Right atrium auricular region (tissue), 2 donors: ENCODE results near the gene ALG12. TPM values are rescaled to one million over a fixed set of nuclear protein-coding genes. Genes with fewer than 3 reads are reported as not detected.
A peak's percentile ranks its signal among the peaks of the same experiment; 100 is the strongest.

Source experiments
- DNase-seq: peaks from one replicate; pipeline ENCODE4 v3.0.0-alpha.2; 2019; ENCODE audit warnings: low spot score
- H3K27ac ChIP-seq, 2 donors: fragments of 200-600 bp; sonication (generic); 1 replicate in 1 of 2; 2 replicates in 1 of 2; pipeline ENCODE4 v1.5.1; 2016 to 2019
- H3K27me3 ChIP-seq, 2 donors: fragments of 200-600 bp; sonication (generic); one replicate each; pipeline versions ENCODE4 v1.5.1 to v1.6.0; 2017 to 2019
- H3K36me3 ChIP-seq: fragments of 200-600 bp; sonication (generic); one replicate; pipeline ENCODE4 v1.5.1; 2016
- H3K4me1 ChIP-seq, 2 donors: fragments of 200-600 bp; sonication (generic); one replicate each; pipeline versions ENCODE4 v1.5.1 to v1.6.0; 2017 to 2019
- H3K4me3 ChIP-seq, 2 donors: fragments of 200-600 bp; sonication (generic); 1 replicate in 1 of 2; 2 replicates in 1 of 2; pipeline ENCODE4 v1.5.1; 2017 to 2019; ENCODE audit warnings: mild to moderate bottlenecking in 1 of 2, moderate library complexity in 1 of 2
- H3K9me3 ChIP-seq, 2 donors: fragments of 200-600 bp; sonication (generic); one replicate each; pipeline ENCODE4 v1.5.1; 2019
- CTCF ChIP-seq, 2 donors: fragments of 200-600 bp; sonication (generic); IDR thresholded peaks; one replicate each; pipeline ENCODE4 v1.5.1; 2019; ENCODE audit warnings: antibody characterized with exemption in 2 of 2
- total RNA-seq, 2 donors: library from RNA; depleted of rRNA; stranded (reverse); fragments of >200 nt; gene quantifications; one replicate each; pipeline ENCODE4 v1.1.0, GENCODE V29; 2016

ALG12 gene
- total RNA-seq, 2 donors from 2014 or later = 19.7 to 19.8 TPM

DNA sequence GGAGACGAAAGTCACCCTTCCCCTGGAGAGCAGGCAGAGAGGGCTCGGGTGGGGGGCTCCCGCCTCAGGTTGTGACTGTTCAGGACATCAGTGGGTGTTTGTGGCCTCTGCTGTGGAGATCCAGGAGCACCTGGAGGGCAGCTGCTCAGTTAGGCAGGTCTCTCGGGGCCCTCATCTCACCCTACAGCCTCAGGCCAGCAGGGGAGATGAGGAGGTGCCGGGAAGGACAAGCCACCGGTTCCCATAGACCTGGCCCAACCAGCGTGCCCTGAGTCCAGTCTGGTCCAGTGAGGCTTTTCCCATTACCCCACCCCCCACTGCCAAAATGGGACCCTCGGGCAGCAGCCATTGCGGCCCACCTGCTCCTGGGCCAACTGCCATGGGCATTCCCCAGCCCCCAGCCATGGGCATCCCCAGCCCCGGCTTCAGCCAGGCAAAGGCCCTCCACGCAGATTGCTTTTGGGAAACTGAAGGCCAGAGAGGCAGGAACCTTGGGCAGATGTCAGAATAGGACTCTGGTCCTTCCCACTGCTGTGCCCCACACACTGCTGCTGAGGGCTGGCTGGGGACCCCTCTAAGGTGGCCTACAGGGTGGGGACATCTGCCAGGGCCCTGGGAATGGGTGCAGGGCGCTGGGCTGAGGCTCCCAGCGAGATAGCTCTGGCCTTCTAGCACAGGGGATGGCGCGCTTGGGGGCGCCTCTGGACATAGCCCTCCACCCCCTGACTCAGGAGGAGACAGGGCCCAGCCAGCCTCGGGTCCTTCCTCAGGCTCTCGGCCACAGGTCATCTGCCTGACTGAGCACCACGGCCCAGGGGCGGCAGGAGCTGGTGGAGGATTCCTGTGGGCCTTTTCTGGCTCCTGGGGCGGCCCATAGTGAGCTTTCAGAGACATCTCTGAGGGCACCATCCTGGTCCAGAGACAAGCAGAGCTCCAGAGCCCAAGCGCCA, 47.1 kb upstream of the ALG12 start:
- no peak for DNase-seq
- Histone ChIP-seq H3K4me1 (peaks cover 0 to 85% of the 10 kb centered on the region in 2 donors), H3K36me3 (peaks cover 30% of the 10 kb centered on the region), H3K9me3 (no peaks in the 10 kb centered on the region), H3K27me3 (no peaks in the 10 kb centered on the region), H3K27ac (peak overlapping the region; percentile 96 to 98), H3K4me3 (no peak overlapping the region)
- TF ChIP-seq CTCF (IDR thresholded peaks at IDR 0.05) = no peak

DNA sequence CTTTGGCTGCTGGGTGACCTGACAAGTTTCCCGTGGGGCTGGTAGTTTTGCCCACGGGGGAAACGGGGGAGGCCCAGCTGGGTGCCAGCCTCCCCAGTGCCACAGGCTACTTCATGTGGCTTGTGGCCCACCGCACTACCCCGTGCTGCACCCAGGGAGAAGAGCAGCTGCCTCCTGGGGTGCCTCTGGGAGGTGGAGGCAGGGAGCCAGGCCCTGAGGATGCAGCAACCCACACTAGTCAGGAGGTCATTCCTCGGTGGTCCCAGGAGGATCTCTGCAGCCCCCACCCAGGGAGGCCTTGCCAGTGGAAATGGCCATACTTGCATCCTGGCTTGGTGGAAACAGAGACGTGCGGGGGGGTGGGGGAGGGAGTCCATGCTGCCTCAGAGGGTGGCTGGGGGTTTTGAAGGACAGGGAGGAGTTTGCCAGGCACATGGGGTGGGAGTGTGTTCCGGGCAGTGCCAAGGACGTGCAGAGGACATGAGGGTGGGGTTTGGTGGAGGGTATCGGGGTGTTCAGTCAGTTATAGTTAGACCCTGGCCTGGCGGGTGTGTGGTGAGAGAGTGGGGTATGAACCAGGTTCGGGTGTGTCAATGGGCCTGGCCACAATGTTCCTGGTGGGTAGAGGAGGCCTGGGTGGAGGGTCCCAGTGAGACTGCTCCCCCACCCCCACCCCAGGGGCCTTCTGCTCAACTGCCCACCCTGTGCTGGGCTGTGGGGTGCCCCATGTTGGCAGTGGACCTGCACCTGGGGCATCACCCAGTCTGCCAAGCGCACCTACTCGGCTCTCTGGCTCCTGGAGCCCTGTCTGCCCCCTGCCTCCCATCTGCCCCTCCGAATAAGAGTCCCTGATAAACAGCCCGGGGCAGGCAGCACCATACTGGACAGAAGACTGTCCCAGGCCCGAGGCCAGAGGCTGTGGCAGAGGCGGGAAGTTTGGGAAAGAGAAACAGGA, 46.2 kb upstream of the ALG12 start:
- no peak for TF ChIP-seq CTCF (IDR thresholded peaks at IDR 0.05)
- no peak for DNase-seq
- Histone ChIP-seq H3K27ac (peak overlapping the region; percentile 96 to 98), H3K27me3 (no peaks in the 10 kb centered on the region), H3K36me3 (peaks cover 30% of the 10 kb centered on the region), H3K4me3 (peak overlapping the region in 1 of 2 donors; percentile 80), H3K4me1 (peaks cover 0 to 82% of the 10 kb centered on the region in 2 donors), H3K9me3 (no peaks in the 10 kb centered on the region)

- Histone ChIP-seq H3K27ac (peak overlapping the region; percentile 96 to 98), H3K4me1 (peaks cover 0 to 79% of the 10 kb centered on the region in 2 donors), H3K9me3 (no peaks in the 10 kb centered on the region), H3K36me3 (peaks cover 30% of the 10 kb centered on the region), H3K27me3 (no peaks in the 10 kb centered on the region), H3K4me3 (peak overlapping the region in 1 of 2 donors; percentile 80)
- no peak for TF ChIP-seq CTCF (IDR thresholded peaks at IDR 0.05)
- DNase-seq = no peak
Measured at GRCh38 chr22:49963647-49964026, 45.4 kb upstream of the ALG12 start.

- Histone ChIP-seq H3K9me3 (no peaks in the 10 kb centered on the region), H3K27me3 (no peaks in the 10 kb centered on the region), H3K27ac (peak overlapping the region; percentile 96 to 98), H3K4me1 (peaks cover 0 to 73% of the 10 kb centered on the region in 2 donors), H3K36me3 (peaks cover 30% of the 10 kb centered on the region), H3K4me3 (peak overlapping the region; percentile 80 to 83)
- DNase-seq = no peak
- no peak for TF ChIP-seq CTCF (IDR thresholded peaks at IDR 0.05)
Measured at GRCh38 chr22:49962751-49963646, 44.8 kb upstream of the ALG12 start.
